HCT116 (cell line): Measurements from ENCODE around the gene SLC24A3.

Source experiments
- POLR2AphosphoS5 ChIP-seq: IDR thresholded peaks from 2 replicates; pipeline ENCODE4 v1.6.1; 2011; ENCODE audit warnings: mild to moderate bottlenecking, low read depth, low read length, moderate library complexity
- RAD21 ChIP-seq: IDR thresholded peaks from 2 replicates; pipeline ENCODE4 v1.6.1; 2012; ENCODE audit warnings: low read depth, mild to moderate bottlenecking
- SIN3A ChIP-seq: IDR thresholded peaks from 2 replicates; pipeline ENCODE4 v1.6.1; 2012; ENCODE audit warnings: low read depth
- TF ChIP-seq, protein P1 (sequence below), 3 experiments: fragments of 200-600 bp in 1 of 3; sonication (generic) in 1 of 3; IDR thresholded peaks in 2 of 3; conservative IDR thresholded peaks in 1 of 3; 2 replicates each; pipeline ENCODE4 v1.5.1; 2012 to 2017; ENCODE audit warnings: low read depth in 2 of 3, low read length in 2 of 3, antibody characterized with exemption in 1 of 3, borderline replicate concordance in 1 of 3, control low read depth in 1 of 3, mild to moderate bottlenecking in 1 of 3, mixed read lengths in 1 of 3, mixed run types in 1 of 3, moderate library complexity in 1 of 3; ENCODE audit not compliant: insufficient read depth in 1 of 3
- TF ChIP-seq, protein P2 (sequence below): IDR thresholded peaks from 2 replicates; pipeline ENCODE4 v1.6.1; 2012
- TF ChIP-seq, protein P3 (sequence below): IDR thresholded peaks from 2 replicates; pipeline ENCODE4 v1.6.1; 2011; ENCODE audit warnings: mild to moderate bottlenecking, low read length, moderate library complexity; ENCODE audit not compliant: insufficient replicate concordance; ENCODE audit errors: extremely low read depth
- TF ChIP-seq, protein P4 (sequence below): IDR thresholded peaks from 2 replicates; pipeline ENCODE4 v1.6.1; 2012; ENCODE audit warnings: low read depth

DNA sequence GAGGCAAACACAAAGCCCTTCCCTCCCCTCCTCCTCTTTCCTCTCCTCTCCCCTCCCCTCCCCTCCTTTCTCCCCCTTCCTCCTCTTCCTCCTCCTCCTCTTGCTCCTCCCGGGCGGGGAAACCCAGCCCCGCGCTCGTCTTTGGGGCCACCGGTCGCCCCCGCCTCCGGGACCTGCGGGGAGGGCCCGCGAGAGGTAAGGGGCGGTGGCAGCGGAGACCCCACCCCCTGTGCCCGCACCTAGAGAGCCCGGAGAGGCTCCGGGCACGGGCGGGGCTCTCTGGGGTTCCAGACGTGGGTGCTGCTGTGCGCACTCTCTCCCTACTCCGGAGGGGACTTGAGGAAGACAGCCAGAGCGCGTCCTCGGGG is 545.7 kb downstream of the SLC24A3 start, which contains the start of gene RIN2:
- TF ChIP-seq SIN3A, result no peak
- TF ChIP-seq, protein P1, sequence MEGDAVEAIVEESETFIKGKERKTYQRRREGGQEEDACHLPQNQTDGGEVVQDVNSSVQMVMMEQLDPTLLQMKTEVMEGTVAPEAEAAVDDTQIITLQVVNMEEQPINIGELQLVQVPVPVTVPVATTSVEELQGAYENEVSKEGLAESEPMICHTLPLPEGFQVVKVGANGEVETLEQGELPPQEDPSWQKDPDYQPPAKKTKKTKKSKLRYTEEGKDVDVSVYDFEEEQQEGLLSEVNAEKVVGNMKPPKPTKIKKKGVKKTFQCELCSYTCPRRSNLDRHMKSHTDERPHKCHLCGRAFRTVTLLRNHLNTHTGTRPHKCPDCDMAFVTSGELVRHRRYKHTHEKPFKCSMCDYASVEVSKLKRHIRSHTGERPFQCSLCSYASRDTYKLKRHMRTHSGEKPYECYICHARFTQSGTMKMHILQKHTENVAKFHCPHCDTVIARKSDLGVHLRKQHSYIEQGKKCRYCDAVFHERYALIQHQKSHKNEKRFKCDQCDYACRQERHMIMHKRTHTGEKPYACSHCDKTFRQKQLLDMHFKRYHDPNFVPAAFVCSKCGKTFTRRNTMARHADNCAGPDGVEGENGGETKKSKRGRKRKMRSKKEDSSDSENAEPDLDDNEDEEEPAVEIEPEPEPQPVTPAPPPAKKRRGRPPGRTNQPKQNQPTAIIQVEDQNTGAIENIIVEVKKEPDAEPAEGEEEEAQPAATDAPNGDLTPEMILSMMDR (IDR thresholded peaks at IDR 0.05 in 2 of 3, conservative IDR thresholded peaks at IDR 0.05 in 1 of 3; ENCODE audit: borderline replicate concordance in 1 of 3, insufficient read depth in 1 of 3, low read depth in 2 of 3, low read length in 2 of 3), result no peak
- TF ChIP-seq, protein P2, sequence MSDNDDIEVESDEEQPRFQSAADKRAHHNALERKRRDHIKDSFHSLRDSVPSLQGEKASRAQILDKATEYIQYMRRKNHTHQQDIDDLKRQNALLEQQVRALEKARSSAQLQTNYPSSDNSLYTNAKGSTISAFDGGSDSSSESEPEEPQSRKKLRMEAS, result no peak
- TF ChIP-seq RAD21, result no peak
- TF ChIP-seq, protein P3, sequence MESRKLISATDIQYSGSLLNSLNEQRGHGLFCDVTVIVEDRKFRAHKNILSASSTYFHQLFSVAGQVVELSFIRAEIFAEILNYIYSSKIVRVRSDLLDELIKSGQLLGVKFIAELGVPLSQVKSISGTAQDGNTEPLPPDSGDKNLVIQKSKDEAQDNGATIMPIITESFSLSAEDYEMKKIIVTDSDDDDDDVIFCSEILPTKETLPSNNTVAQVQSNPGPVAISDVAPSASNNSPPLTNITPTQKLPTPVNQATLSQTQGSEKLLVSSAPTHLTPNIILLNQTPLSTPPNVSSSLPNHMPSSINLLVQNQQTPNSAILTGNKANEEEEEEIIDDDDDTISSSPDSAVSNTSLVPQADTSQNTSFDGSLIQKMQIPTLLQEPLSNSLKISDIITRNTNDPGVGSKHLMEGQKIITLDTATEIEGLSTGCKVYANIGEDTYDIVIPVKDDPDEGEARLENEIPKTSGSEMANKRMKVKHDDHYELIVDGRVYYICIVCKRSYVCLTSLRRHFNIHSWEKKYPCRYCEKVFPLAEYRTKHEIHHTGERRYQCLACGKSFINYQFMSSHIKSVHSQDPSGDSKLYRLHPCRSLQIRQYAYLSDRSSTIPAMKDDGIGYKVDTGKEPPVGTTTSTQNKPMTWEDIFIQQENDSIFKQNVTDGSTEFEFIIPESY, result no peak
- no peak; the same call in 1 of the 2 replicates for TF ChIP-seq POLR2AphosphoS5
- TF ChIP-seq, protein P4, sequence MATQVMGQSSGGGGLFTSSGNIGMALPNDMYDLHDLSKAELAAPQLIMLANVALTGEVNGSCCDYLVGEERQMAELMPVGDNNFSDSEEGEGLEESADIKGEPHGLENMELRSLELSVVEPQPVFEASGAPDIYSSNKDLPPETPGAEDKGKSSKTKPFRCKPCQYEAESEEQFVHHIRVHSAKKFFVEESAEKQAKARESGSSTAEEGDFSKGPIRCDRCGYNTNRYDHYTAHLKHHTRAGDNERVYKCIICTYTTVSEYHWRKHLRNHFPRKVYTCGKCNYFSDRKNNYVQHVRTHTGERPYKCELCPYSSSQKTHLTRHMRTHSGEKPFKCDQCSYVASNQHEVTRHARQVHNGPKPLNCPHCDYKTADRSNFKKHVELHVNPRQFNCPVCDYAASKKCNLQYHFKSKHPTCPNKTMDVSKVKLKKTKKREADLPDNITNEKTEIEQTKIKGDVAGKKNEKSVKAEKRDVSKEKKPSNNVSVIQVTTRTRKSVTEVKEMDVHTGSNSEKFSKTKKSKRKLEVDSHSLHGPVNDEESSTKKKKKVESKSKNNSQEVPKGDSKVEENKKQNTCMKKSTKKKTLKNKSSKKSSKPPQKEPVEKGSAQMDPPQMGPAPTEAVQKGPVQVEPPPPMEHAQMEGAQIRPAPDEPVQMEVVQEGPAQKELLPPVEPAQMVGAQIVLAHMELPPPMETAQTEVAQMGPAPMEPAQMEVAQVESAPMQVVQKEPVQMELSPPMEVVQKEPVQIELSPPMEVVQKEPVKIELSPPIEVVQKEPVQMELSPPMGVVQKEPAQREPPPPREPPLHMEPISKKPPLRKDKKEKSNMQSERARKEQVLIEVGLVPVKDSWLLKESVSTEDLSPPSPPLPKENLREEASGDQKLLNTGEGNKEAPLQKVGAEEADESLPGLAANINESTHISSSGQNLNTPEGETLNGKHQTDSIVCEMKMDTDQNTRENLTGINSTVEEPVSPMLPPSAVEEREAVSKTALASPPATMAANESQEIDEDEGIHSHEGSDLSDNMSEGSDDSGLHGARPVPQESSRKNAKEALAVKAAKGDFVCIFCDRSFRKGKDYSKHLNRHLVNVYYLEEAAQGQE, result no peak
